ENCODE data around the gene NUP107.
A peak's percentile ranks its signal among the peaks of the same experiment; 100 is the strongest.
"Not testable (repeated sequence)": the region's sequence is repeated elsewhere in the genome, so short reads cannot be mapped to it uniquely, and the experiment has no call there.

NUP107 gene

GRCh38 chr12:68686595-68687521 lies at the start of gene NUP107:
NUP107 (plus strand) TSS chr12:68686978; CDS start chr12:68687066, 88 bp downstream.
- peak; percentile 52 to 70 for DNase-seq

GRCh38 chr12:68637439-68637838 lies 49.3 kb upstream of the NUP107 start:
- not testable (repeated sequence) for DNase-seq

- DNase-seq = no peak
These were observed 48.6 kb upstream of the NUP107 start for GRCh38 chr12:68638171-68638570.

- no peak for DNase-seq
These were observed 47.9 kb upstream of the NUP107 start for GRCh38 chr12:68638721-68639395.

- no peak for DNase-seq
These were observed 47.4 kb upstream of the NUP107 start for GRCh38 chr12:68639396-68639767.

- DNase-seq = no peak
These were observed 45.6 kb upstream of the NUP107 start for GRCh38 chr12:68641138-68641537.

- DNase-seq = no peak
These were observed 40.3 kb upstream of the NUP107 start for GRCh38 chr12:68646484-68646883.

GRCh38 chr12:68647507-68647906 lies 39.3 kb upstream of the NUP107 start:
- no peak for DNase-seq

- no peak for DNase-seq
These were observed 38.6 kb upstream of the NUP107 start for GRCh38 chr12:68648179-68648578.

GRCh38 chr12:68665016-68665569 lies 21.7 kb upstream of the NUP107 start:
- DNase-seq = no peak

- DNase-seq = no peak
These were observed 19.5 kb upstream of the NUP107 start for GRCh38 chr12:68667291-68667690.

- DNase-seq = no peak
These were observed 18.9 kb upstream of the NUP107 start for GRCh38 chr12:68667896-68668295.

- no peak for DNase-seq
These were observed 15.6 kb upstream of the NUP107 start for GRCh38 chr12:68671179-68671578.

GRCh38 chr12:68673788-68674187 lies 13.0 kb upstream of the NUP107 start:
- no peak for DNase-seq

GRCh38 chr12:68674376-68674775 lies 12.4 kb upstream of the NUP107 start:
- DNase-seq = no peak

GRCh38 chr12:68675101-68675842 lies 11.5 kb upstream of the NUP107 start:
- no peak for DNase-seq

- DNase-seq = not testable (repeated sequence)
These were observed 9.9 kb upstream of the NUP107 start for GRCh38 chr12:68676854-68677253.

GRCh38 chr12:68686262-68686594 lies 550 bp upstream of the NUP107 start:
- DNase-seq = no peak

GRCh38 chr12:68695454-68695853 lies 8.7 kb downstream of the NUP107 start:
- DNase-seq = no peak

- DNase-seq = no peak
These were observed 12.7 kb downstream of the NUP107 start for GRCh38 chr12:68699486-68699885.

- no peak for DNase-seq
These were observed 41.0 kb downstream of the NUP107 start for GRCh38 chr12:68727776-68728175.

- DNase-seq = no peak
These were observed 46.9 kb downstream of the NUP107 start for GRCh38 chr12:68733661-68734071.

- no peak for DNase-seq
These were observed 53.1 kb downstream of the NUP107 start for GRCh38 chr12:68739891-68740290.
